ENCODE data around the gene ATP1A2. TPM values are rescaled to one million over a fixed set of nuclear protein-coding genes. Genes with fewer than 3 reads are reported as not detected.

The ATP1A2 gene
- total RNA-seq, 1 donor, result 0.27 TPM

GRCh38 chr1:160178731-160179130 lies 63.2 kb downstream of the ATP1A2 start:
- TF ChIP-seq CTCF (IDR thresholded peaks at IDR 0.05; ENCODE audit: insufficient read depth, low read length), result no peak

GRCh38 chr1:160179336-160179735 lies 63.8 kb downstream of the ATP1A2 start:
- DNase-seq (ENCODE audit: low read depth), result no peak

More at GRCh38 chr1:160178731-160179130, 63.2 kb downstream of the ATP1A2 start:
- no peak overlapping the region for H3K4me3 ChIP-seq (ENCODE audit: low read depth, low read length)
- no peak for DNase-seq (ENCODE audit: low read depth)

GRCh38 chr1:160186246-160186645 lies 70.7 kb downstream of the ATP1A2 start:
- TF ChIP-seq CTCF (IDR thresholded peaks at IDR 0.05; ENCODE audit: insufficient read depth, low read length), result no peak
- no peak for DNase-seq (ENCODE audit: low read depth)
- no peak overlapping the region for H3K4me3 ChIP-seq (ENCODE audit: low read depth, low read length)

More at GRCh38 chr1:160179336-160179735, 63.8 kb downstream of the ATP1A2 start:
- no peak overlapping the region for H3K4me3 ChIP-seq (ENCODE audit: low read depth, low read length)
- no peak for TF ChIP-seq CTCF (IDR thresholded peaks at IDR 0.05; ENCODE audit: insufficient read depth, low read length)

- no peak for TF ChIP-seq CTCF (IDR thresholded peaks at IDR 0.05; ENCODE audit: insufficient read depth, low read length)
- no peak overlapping the region for H3K4me3 ChIP-seq (ENCODE audit: low read depth, low read length)
- no peak for DNase-seq (ENCODE audit: low read depth)
Observed at GRCh38 chr1:160186729-160187128, 71.2 kb downstream of the ATP1A2 start.

GRCh38 chr1:160187407-160187806 lies 71.8 kb downstream of the ATP1A2 start:
- TF ChIP-seq CTCF (IDR thresholded peaks at IDR 0.05; ENCODE audit: insufficient read depth, low read length), result no peak
- DNase-seq (ENCODE audit: low read depth), result no peak
- no peak overlapping the region for H3K4me3 ChIP-seq (ENCODE audit: low read depth, low read length)

GRCh38 chr1:160188341-160188740 lies 72.8 kb downstream of the ATP1A2 start:
- no peak for TF ChIP-seq CTCF (IDR thresholded peaks at IDR 0.05; ENCODE audit: insufficient read depth, low read length)
- H3K4me3 ChIP-seq (ENCODE audit: low read depth, low read length), result no peak overlapping the region
- DNase-seq (ENCODE audit: low read depth), result no peak

All from fibroblast of the aortic adventitia (primary cell).